Motor neuron (in vitro differentiated cells): ENCODE measurements around the gene SPATA33. TPM values are rescaled to one million over a fixed set of nuclear protein-coding genes. Genes with fewer than 3 reads are reported as not detected.
"Not testable (repeated sequence)": the region's sequence is repeated elsewhere in the genome, so short reads cannot be mapped to it uniquely, and the experiment has no call there.

ENCODE experiments used
- ATAC-seq, 8 experiments: fragments of 200-7000 bp; cut with Tn5 transposase; replicated peaks in 6 of 8; 2 replicates each; pipeline ENCODE4 v1.8.0; 2021; ENCODE audit warnings: mild to moderate bottlenecking in 8 of 8, moderate library complexity in 8 of 8
- H3K27ac ChIP-seq, 2 donors: fragments of 250-450 bp; sonication (Bioruptor Pico); 2 replicates each; pipeline ENCODE4 v1.9.0; 2021; ENCODE audit warnings: antibody characterized with exemption in 2 of 2, mild to moderate bottlenecking in 2 of 2, moderate library complexity in 1 of 2
- H3K4me1 ChIP-seq, 2 donors: fragments of 250-450 bp; sonication (Bioruptor Pico); replicated peaks in 1 of 2; 2 replicates each; pipeline ENCODE4 v1.6.1; 2021; ENCODE audit warnings: antibody characterized with exemption in 2 of 2, mild to moderate bottlenecking in 2 of 2, moderate library complexity in 1 of 2
- H3K4me3 ChIP-seq, 5 donors: fragments of 250-450 bp; sonication (Bioruptor Pico); 2 replicates each; pipeline ENCODE4 v1.9.0; 2021; ENCODE audit warnings: antibody characterized with exemption in 5 of 5, mild to moderate bottlenecking in 5 of 5, moderate library complexity in 4 of 5
- WGBS, 10 experiments: fragments of 450-650 bp; shearing (Covaris generic); methylation state at CpG; one replicate each; pipeline ENCODE4 v1.0.0; 2022; 5-methylcytosine and 5-hydroxymethylcytosine counted together
- in situ Hi-C, 9 experiments: fragments of 400-800 bp; cut with MboI; loops; one replicate each; pipeline ENCODE4 v1.15.0; 2021; ENCODE audit warnings: low sequenced_read_pairs in 9 of 9, low pct_unique_long_range_greater_than_20kb in 2 of 9; ENCODE audit not compliant: unreplicated experiment in 9 of 9
- total RNA-seq, 8 experiments: library from RNA; unstranded; fragments of 300-600 nt; gene quantifications; 2 replicates each; pipeline versions ENCODE4 v1.2.3 to v1.2.4, GENCODE V29; 2022

The SPATA33 gene
- total RNA-seq, 8 experiments from 2014 or later, result 4.3 to 22.4 (median 7.6) TPM

- Histone ChIP-seq H3K27ac (no peak overlapping the region), H3K4me1 (no peaks in the 10 kb centered on the region), H3K4me3 (no peak overlapping the region)
- peak in 6 of 8 experiments; percentile 2 to 74 (median 8) for ATAC-seq
- 73 to 94% methylated on average over 3 to 7 of the region's 32 CpGs; no CpG with 5 or more reads in 8 of the 10 experiments for WGBS, 10 experiments
- in situ Hi-C loops, result no loop called here
These were observed 36.5 kb downstream of the SPATA33 start for GRCh38 chr16:89693931-89694783.

DNA sequence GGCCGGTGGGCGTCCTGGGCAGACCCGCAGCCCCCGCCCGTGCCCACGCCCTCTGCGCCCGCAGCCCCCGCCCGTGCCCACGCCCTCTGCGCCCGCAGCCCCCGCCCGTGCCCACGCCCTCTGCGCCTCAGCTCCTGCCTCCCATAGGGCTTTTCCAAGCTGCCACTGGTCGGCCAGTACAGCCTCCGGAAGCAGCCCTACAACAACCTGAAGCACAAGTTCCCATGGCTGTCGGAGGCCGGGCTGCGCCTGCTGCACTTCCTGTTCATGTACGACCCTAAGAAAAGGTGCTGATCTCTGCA, 37.1 kb downstream of the SPATA33 start:
- WGBS, 10 experiments, result no CpG with 5 or more reads among the region's 23 CpGs
- ATAC-seq, result peak in 2 of 8 experiments; percentile 57 to 79
- H3K27ac ChIP-seq, H3K4me1 ChIP-seq, H3K4me3 ChIP-seq, in situ Hi-C loops: not testable (repeated sequence)

DNA sequence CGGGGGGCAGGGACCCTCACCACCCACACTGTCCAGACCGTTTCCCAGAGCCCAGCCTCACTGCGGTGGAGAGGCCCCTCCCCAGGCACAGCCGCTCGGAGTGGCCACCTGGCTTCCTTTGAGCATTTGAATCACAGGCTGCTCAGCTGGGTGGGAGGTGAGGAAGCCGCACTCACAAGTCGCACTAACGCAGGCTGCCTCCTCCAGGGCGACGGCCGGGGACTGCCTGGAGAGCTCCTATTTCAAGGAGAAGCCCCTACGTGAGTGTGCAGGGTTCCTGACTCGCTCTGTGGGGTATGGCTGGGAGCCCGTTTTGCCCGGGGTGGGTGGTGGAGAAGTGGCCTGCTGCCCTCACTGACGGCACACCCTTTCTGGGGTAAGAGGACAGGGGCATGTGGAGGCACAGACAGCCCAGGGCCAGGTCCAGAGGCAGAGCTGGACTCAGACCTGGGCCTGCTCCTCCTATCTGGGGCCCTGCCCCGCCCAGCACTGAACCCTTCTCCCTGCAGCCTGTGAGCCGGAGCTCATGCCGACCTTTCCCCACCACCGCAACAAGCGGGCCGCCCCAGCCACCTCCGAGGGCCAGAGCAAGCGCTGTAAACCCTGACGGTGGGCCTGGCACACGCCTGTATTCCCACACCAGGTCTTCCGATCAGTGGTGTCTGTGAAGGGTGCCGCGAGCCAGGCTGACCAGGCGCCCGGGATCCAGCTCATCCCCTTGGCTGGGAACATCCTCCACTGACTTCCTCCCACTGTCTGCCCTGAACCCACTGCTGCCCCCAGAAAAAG, 37.6 kb downstream of the SPATA33 start:
- H3K4me3 ChIP-seq, result no peak overlapping the region
- H3K27ac ChIP-seq, result no peak overlapping the region
- in situ Hi-C loops, result no loop called here
- 71 to 97% (median 84%) methylated on average over 1 to 10 of the region's 31 CpGs; no CpG with 5 or more reads in 5 of the 10 experiments for WGBS, 10 experiments
- peak in 1 of 8 experiments; percentile 5 for ATAC-seq
- H3K4me1 ChIP-seq, result peaks cover 4 to 5% of the 10 kb centered on the region in 2 donors

DNA sequence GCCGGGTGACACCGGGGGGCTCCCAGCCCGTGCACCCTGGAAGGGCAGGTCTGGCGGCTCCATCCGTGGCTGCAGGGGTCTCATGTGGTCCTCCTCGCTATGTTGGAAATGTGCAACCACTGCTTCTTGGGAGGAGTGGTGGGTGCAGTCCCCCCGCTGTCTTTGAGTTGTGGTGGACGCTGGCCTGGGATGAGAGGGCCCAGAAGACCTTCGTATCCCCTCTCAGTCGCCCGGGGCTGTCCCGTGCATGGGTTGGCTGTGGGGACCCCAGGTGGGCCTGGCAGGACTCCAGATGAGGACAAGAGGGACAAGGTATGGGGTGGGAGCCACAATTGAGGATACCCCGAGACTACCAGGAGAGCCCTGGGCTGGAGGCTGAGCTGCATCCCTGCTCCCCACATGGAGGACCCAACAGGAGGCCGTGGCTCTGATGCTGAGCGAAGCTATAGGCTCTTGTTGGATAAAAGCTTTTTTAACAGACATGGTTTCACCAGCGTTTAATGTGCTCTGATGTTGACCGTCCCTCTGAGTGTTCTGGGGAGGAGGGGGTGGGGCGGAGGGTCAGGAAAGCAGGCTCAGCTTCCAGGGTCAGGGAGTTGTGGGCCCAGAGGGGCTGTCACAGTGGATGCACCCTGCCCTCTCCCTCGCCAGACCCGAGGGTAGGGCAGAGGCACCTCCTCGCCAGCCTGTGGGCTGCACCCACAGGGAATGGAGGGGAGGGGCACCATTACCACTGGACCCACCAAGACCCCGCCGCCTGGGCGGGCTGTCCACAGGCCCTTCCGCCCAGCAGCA, 38.4 kb downstream of the SPATA33 start:
- in situ Hi-C loops, result no loop called here
- Histone ChIP-seq H3K27ac (no peak overlapping the region), H3K4me1 (peaks cover 5 to 7% of the 10 kb centered on the region in 2 donors), H3K4me3 (no peak overlapping the region)
- 80 to 100% (median 83%) methylated on average over 1 to 3 of the region's 25 CpGs; no CpG with 5 or more reads in 6 of the 10 experiments for WGBS, 10 experiments
- no peak for ATAC-seq

DNA sequence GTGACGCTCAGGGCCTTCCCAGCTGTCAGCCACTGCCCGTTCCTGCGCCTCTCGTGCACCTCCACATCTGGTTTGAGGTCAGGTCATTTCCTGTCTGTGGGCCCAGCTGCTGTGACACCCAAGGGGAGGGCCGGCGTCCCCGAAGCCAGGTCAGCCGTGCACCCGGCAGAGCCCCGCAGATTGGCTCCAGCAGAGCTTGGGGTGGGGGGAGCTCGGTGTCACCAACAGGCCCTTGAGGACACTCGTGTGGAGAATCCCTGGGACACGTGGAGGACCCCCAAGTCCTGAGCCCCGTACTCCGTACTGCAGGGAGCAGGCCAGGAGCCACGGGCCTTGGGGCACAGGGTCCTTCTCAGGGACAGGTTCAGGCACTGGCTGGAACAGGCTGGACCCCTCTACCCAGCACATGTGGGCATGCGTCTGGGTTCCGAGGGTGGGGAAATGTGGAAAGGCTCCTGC, 39.1 kb downstream of the SPATA33 start:
- H3K27ac ChIP-seq, result no peak overlapping the region
- WGBS, 10 experiments, result 100% methylated on average over 1 of the region's 18 CpGs; no CpG with 5 or more reads in 8 of the 10 experiments

DNA sequence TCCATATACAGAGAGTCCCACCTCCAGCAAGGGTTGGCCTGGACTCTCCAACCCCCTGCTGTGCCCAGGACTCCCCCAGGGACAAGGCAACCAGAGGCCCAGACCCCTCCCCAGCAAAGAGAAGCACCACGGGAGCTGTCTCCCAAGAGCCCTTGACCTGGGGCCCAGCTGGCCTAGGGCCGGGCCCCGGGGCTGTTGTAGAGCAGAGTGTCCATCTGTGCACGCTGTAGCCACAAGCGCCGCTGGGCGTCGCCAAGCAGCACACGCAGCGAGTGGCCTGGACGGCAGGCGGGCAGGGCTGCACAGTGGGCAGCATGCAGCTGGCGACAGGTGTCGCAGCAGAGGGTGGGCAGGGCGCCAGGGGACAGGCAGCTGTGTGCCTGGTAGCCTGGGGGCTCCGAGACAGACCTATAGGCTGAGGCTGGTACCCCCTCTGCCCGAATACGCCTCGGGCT, 39.6 kb downstream of the SPATA33 start:
- 82 to 100% (median 94%) methylated on average over 3 to 9 of the region's 19 CpGs; no CpG with 5 or more reads in 7 of the 10 experiments for WGBS, 10 experiments
- H3K4me1 ChIP-seq, result peaks cover 5 to 7% of the 10 kb centered on the region in 2 donors
- no peak overlapping the region for H3K27ac ChIP-seq
- H3K4me3 ChIP-seq, result no peak overlapping the region
- ATAC-seq, result no peak
- in situ Hi-C loops, result no loop called here

More for the DNA sequence above, 39.1 kb downstream of the SPATA33 start:
- no peak overlapping the region for H3K4me3 ChIP-seq
- peaks cover 5 to 7% of the 10 kb centered on the region in 2 donors for H3K4me1 ChIP-seq
- ATAC-seq, result no peak
- in situ Hi-C loops, result no loop called here

DNA sequence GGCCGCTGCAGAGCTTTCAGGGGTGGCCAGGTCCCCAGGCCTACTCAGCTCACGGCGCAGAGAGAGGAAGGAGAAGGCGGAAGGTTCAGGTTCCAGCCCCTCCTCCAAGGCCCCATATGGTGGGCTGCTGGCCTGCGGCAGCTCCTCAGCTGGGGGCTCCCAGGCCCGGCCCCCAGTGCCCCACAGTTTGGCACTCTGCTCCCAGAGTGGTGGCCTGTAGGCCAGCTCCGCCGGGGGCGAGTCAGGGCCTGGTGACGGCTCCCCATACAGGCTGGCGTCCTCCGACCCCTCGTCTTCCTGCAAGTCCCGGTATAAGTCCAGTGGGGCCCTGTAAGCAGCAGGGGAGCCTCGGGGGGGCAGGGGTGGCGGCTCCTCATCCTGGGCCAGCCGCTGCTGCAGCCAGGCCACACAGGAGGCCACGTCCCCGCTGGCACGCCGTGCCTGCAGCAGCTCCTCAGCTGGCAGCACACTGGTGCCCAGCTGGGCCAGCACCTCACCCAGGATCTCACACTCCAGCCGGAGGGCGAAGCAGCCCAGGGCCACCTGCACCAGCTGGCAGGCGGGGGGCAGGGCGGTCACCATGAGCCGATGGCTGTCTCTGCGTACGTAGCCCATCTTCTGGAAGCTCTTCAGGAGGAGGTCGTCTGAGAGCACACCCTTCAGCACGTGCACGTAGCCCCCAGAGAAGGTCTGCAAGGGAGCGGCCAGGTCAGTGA, 40.1 kb downstream of the SPATA33 start:
- 93 to 100% (median 100%) methylated on average over 1 to 6 of the region's 32 CpGs; no CpG with 5 or more reads in 7 of the 10 experiments for WGBS, 10 experiments
- in situ Hi-C loops, result no loop called here
- ATAC-seq, result no peak

GRCh38 chr16:89698717-89699116, 41.1 kb downstream of the SPATA33 start:
- H3K27ac ChIP-seq, in situ Hi-C loops, H3K4me3 ChIP-seq, ATAC-seq, H3K4me1 ChIP-seq: not testable (repeated sequence)
- 88 to 100% (median 96%) methylated on average over 2 to 14 of the region's 14 CpGs; no CpG with 5 or more reads in 2 of the 10 experiments for WGBS, 10 experiments

More for the DNA sequence above, 40.1 kb downstream of the SPATA33 start:
- Histone ChIP-seq H3K27ac (no peak overlapping the region), H3K4me1 (peaks cover 5 to 7% of the 10 kb centered on the region in 2 donors), H3K4me3 (no peak overlapping the region)

GRCh38 chr16:89699629-89700099, 42.0 kb downstream of the SPATA33 start:
- in situ Hi-C loops, ATAC-seq, H3K4me1 ChIP-seq: not testable (repeated sequence)
- Histone ChIP-seq H3K27ac (peak overlapping the region in 1 of 2 donors; percentile 13), H3K4me3 (peak overlapping the region in 4 of 5 donors; percentile 56 to 86 (median 64))
- 0 to 80% (median 67%) methylated on average over 1 to 10 of the region's 18 CpGs; no CpG with 5 or more reads in 5 of the 10 experiments for WGBS, 10 experiments

DNA sequence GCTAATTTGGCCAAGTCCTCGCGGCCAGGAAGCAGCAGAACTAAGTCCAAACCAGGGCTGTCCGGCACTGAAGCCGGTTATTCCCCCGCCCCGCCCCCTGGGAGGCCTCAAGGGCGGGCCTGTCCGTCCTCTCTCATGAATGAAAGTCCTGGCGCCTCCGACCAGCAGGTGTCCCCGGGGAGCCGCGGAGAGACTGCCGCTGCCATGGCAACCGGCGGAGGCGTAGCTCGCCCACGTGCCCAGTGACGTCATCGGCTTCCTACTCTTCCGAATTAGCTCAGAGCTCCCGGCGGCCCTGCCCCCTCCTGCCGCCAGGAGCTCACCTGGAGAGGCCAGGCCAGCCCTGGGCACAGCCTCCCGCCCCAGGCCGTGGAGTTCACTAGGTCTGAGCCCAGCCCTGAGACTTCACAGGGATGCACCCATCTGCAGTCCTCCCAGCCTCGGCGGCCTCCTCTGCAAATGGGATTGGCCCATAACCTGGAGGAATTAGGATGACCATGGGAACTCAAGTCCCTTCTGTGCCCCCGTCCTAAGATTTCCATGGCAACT, 42.5 kb downstream of the SPATA33 start:
- in situ Hi-C loops, result no loop called here
- peak overlapping the region; percentile 47 to 48 for H3K27ac ChIP-seq
- H3K4me3 ChIP-seq, result peak overlapping the region; percentile 45 to 86 (median 63)
- peak; percentile 53 to 62 (median 60) for ATAC-seq
- WGBS, 10 experiments, result 0% methylated on average over 2 to 3 of the region's 30 CpGs; no CpG with 5 or more reads in 7 of the 10 experiments
- H3K4me1 ChIP-seq, result peaks cover 5 to 7% of the 10 kb centered on the region in 2 donors

DNA sequence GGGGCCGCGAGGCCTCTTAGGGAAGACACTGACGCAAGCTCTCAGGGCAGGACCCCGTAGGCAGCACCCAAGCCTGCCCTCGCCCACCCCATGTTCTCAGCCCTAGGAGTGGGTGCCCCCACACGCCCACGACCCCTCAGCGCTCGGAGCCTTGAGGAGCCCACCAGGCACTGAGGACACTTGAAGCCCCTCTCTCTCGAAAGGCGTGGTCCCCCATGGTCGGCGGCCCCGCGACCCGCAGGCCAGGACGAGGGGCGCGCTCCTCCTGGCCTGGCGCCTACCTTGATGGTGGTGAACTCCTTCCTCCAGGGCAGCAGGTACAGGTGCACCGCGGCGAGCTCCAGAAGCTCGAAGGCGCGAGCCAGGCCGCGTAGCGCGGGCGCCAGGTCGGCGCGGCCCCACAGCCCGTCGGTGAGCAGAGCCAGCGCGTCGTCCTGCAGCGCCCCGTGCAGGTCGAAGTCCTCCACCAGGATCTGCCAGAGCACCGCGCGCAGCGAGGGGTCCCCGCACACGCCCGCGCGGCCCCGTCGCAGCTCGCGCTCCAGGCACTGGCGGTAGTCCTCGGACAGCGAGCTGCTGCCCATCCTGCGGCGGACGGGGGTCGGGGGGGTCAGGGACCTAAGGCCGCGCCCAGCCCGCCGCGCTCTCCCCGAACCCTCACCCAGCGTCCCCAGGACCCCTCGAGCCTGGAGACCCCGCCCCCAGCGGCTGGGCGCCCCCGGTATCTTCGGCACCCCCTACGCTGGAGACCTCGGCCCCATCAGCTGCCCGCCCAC, 43.2 kb downstream of the SPATA33 start:
- WGBS, 10 experiments, result 0% methylated on average over 5 of the region's 78 CpGs; no CpG with 5 or more reads in 9 of the 10 experiments
- Histone ChIP-seq H3K27ac (peak overlapping the region; percentile 47 to 48), H3K4me1 (peaks cover 5 to 7% of the 10 kb centered on the region in 2 donors), H3K4me3 (peak overlapping the region; percentile 45 to 86 (median 63))
- in situ Hi-C loops, result no loop called here
- peak; percentile 7 to 40 (median 32) for ATAC-seq
